Measurements from ENCODE around the gene CIB2. TPM values are rescaled to one million over a fixed set of nuclear protein-coding genes. Genes with fewer than 3 reads are reported as not detected.

The CIB2 gene
- total RNA-seq, 1 experiment from 2014 or later = 43.2 TPM

DNA sequence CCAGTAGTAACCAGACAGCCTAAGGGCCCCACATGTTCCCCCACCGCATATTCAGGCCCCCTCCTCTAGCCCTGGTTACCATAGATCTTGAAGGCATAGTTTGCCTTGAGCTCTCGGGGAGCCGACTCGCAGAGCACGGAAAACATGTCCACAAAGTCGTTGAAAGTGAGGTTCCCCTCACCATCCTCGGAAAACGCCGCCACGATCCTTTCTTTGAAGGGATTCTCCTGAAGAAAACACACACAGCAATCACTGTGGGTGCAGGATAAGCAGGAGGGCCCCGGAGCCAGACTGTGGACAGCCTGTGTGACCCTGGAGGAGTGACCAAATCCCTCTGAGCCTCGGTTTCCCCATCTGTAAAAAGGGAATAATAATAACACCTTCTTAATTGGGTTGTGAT is 22.1 kb downstream of the CIB2 start:
- Histone ChIP-seq H3K4me2 (ENCODE audit: insufficient read depth, insufficient read length, low read length) (no peak overlapping the region), H2BK15ac (ENCODE audit: low read depth, low read length) (no peak overlapping the region), H3K14ac (ENCODE audit: insufficient read depth, low read length) (no peak overlapping the region), H3T11ph (ENCODE audit: low read length) (no peak overlapping the region), H2BK12ac (ENCODE audit: insufficient read length, low read depth, low read length) (no peak overlapping the region), H3K56ac (ENCODE audit: insufficient read length, low read depth, low read length) (no peak overlapping the region), H2AK5ac (ENCODE audit: insufficient read length, low read length) (no peak overlapping the region), H3K27ac (ENCODE audit: insufficient read length, low read depth, low read length) (no peak overlapping the region), H3K27me3 (ENCODE audit: insufficient read depth, low read length) (no peaks in the 10 kb centered on the region), H3K79me2 (ENCODE audit: insufficient read depth, low read length) (no peaks in the 10 kb centered on the region), H3K18ac (ENCODE audit: insufficient read length, low read depth, low read length) (no peak overlapping the region), H3K23ac (ENCODE audit: insufficient read length, low read depth, low read length) (no peak overlapping the region), H2BK20ac (ENCODE audit: low read depth, low read length, poor library complexity, severe bottlenecking) (no peak overlapping the region), H2BK5ac (ENCODE audit: insufficient read length, low read length) (no peak overlapping the region), H4K91ac (ENCODE audit: insufficient read length, low read depth, low read length) (no peak overlapping the region), H2AFZ (ENCODE audit: low read length) (no peak overlapping the region), H2BK120ac (ENCODE audit: low read depth, low read length, poor library complexity, severe bottlenecking) (no peak overlapping the region), H3K9ac (ENCODE audit: extremely low read depth, insufficient read length, low read length) (no peak overlapping the region), H3K9me3 (ENCODE audit: control insufficient read depth, low read depth, low read length) (no peaks in the 10 kb centered on the region), H4K20me1 (ENCODE audit: control insufficient read depth, insufficient read depth, insufficient read length) (no peaks in the 10 kb centered on the region), H3K4me1 (ENCODE audit: insufficient read depth, low read length) (no peaks in the 10 kb centered on the region; the same call in 1 of the 2 replicates), H3K79me1 (ENCODE audit: insufficient read depth, low read depth, low read length, poor library complexity, severe bottlenecking) (no peaks in the 10 kb centered on the region), H4K5ac (ENCODE audit: insufficient read length, low read depth, low read length) (no peak overlapping the region), H3K23me2 (ENCODE audit: insufficient read length, low read depth, low read length, poor library complexity, severe bottlenecking) (no peaks in the 10 kb centered on the region), H3K4ac (ENCODE audit: low read depth, low read length) (no peak overlapping the region), H4K8ac (replicated peaks; ENCODE audit: insufficient read length, low read depth, low read length) (no peak overlapping the region)
- Mint-ChIP-seq H3K4me3 (no peak overlapping the region), H3K9me3 (no peaks in the 10 kb centered on the region), H3K36me3 (ENCODE audit: insufficient read depth in 1 of 3, low read depth in 3 of 3) (peaks cover 4 to 14% (median 7%) of the 10 kb centered on the region in 3 experiments; a peak in 5 of 7 replicates), H3K27me3 (ENCODE audit: low read depth) (no peaks in the 10 kb centered on the region), H3K27ac (no peak overlapping the region; a peak in 1 of 7 replicates), H3K4me1 (peaks cover 3 to 11% of the 10 kb centered on the region in 2 experiments; a peak in 2 of 4 replicates)
- no peak for DNase-seq
- no CpG with 5 or more reads among the region's 12 CpGs for WGBS (ENCODE audit: extremely low coverage, insufficient read length, low lambda C conversion rate)
- TF ChIP-seq, protein P1, sequence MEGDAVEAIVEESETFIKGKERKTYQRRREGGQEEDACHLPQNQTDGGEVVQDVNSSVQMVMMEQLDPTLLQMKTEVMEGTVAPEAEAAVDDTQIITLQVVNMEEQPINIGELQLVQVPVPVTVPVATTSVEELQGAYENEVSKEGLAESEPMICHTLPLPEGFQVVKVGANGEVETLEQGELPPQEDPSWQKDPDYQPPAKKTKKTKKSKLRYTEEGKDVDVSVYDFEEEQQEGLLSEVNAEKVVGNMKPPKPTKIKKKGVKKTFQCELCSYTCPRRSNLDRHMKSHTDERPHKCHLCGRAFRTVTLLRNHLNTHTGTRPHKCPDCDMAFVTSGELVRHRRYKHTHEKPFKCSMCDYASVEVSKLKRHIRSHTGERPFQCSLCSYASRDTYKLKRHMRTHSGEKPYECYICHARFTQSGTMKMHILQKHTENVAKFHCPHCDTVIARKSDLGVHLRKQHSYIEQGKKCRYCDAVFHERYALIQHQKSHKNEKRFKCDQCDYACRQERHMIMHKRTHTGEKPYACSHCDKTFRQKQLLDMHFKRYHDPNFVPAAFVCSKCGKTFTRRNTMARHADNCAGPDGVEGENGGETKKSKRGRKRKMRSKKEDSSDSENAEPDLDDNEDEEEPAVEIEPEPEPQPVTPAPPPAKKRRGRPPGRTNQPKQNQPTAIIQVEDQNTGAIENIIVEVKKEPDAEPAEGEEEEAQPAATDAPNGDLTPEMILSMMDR (conservative IDR thresholded peaks at IDR 0.05) = no peak
